Activated T-cell treated with anti-CD3 and anti-CD28 coated beads, Interleukin-2, amount 50 U/mL, for 48 hours (primary cell): ENCODE results near the gene CACNB2.
"Not testable (repeated sequence)": the region's sequence is repeated elsewhere in the genome, so short reads cannot be mapped to it uniquely, and the experiment has no call there.

Experiments
- DNase-seq, 2 experiments: peaks; one replicate each; pipeline ENCODE4 v3.0.0-alpha.2; 2020

Gene CACNB2

GRCh38 chr10:18583575-18584270 is 443.5 kb downstream of the CACNB2 start:
- DNase-seq: no peak

- DNase-seq: not testable (repeated sequence)
These were observed 446.4 kb downstream of the CACNB2 start for GRCh38 chr10:18586637-18587036.

DNA sequence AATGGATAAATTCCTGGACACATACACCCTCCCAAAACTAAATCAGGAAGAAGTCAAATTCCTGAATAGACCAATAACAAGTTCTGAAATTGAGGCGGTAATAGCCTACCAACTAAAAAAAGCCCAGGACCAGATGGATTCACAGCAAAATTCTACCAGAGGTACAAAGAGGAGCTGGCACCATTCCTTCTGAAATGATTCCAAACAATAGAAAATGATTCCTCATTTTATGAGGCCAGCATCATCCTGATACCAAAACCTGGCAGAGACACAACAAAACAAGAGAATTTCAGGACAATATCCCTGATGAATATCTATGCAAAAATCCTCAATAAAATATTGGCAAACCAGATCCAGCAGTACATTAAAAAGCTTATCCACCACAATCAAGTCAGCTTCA is 450.9 kb downstream of the CACNB2 start:
- DNase-seq: not testable (repeated sequence)
